GM19025 (cell line): ENCODE data around the gene PPP1R13B.
"Not testable (repeated sequence)": the region's sequence is repeated elsewhere in the genome, so short reads cannot be mapped to it uniquely, and the experiment has no call there.

Experiments
- ATAC-seq: cut with Tn5 transposase; IDR thresholded peaks from one replicate; pipeline ENCODE4 v1.9.1; 2021; ENCODE audit warnings: mild to moderate bottlenecking, low read depth, moderate library complexity; ENCODE audit not compliant: unreplicated experiment

PPP1R13B gene

GRCh38 chr14:103802356-103802755 is 45.0 kb downstream of the PPP1R13B start:
- ATAC-seq = no peak

DNA sequence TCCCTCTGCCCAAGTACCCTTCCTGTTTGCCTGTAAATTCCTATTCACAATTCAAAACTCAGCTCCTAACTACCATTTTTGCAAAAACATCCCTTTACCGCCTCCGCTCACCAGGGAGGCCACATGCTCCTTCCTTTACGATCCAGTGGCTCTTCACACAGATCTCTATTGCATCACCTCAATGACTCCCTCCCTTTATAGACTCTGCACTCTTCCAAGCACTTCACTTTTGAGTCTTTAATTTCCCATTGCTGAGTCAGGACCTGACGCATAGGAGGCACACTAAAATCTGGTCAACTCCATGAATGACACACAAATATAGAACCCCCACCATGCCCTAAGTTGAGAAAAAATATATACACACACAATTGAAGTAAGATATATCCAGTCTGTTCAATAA is 45.9 kb downstream of the PPP1R13B start:
- ATAC-seq = no peak

DNA sequence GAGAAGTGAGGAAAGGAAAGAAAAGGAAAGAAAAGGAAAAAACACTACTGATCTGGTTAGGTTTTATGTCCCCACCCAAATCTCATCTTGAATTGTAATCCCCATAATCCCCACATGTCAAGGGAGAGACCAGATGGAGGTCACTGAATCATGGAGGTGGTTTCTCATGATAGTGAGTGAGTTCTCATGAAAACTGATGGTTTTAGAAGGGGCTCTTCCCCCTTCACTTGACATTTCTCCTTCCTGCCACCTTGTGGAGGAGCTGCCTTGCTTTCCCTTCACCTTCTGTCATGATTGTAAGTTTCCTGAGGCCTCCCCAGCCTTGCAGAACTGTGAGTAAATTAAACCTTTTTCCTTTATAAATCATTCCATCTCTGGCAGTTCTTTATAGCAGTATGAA is 54.2 kb downstream of the PPP1R13B start:
- not testable (repeated sequence) for ATAC-seq

DNA sequence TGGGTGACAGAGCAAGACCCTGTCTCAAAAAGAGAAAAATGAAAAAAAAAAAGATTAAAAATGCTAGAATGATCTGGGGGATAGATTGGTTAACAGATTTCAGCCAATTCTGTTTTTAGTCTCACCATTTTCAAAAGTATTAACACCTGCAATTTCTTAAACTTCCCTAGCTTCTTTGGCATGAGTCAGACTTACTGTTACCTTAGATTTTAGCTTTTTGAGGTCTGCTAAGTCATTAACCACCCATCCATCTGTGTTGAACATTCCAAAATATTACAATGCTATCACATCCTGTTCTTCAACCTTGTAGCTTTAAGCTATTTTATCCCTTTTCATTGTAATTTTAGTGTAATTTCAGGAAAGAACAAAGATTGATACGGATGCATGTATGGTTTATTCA is 59.3 kb downstream of the PPP1R13B start:
- ATAC-seq = no peak

DNA sequence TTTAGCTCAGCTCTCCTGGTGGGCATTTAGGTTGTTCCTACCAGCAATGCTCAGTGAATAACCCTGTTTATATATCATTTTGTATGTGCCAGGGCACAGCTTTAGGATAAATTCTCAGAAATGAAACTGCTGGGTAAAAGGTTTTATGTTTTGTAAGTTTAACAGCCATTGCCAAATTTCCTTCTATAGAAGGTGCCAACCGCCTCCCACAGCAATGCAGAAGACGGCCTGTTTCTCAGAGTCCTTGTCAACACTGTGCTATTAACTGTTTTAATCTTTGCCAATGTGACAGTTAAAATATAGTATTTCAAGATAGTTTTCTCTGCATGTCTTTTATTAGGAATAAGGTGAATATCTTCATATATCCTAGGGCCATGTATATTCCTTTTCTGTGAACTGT is 65.0 kb downstream of the PPP1R13B start:
- no peak for ATAC-seq

- not testable (repeated sequence) for ATAC-seq
Measured at GRCh38 chr14:103776319-103776718, 71.1 kb downstream of the PPP1R13B start.

DNA sequence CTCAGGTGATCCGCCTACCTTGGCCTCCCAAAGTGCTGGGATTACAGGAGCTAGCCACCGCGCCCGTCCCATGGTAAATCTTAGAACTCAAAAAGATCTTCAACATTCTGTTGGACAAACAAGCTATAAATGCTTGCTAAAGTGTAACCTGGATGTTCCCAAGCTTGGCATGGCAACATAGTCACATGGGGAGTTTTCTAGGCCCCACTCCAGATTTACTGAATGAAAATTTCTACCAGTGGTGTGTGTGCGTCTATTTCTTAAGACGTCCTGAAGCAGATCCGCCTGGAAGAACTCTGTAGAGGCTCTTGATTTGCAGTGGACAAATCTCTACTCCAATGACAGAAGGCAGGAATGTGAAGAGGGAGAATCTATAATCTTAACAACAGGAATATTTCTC is 71.9 kb downstream of the PPP1R13B start:
- no peak for ATAC-seq

DNA sequence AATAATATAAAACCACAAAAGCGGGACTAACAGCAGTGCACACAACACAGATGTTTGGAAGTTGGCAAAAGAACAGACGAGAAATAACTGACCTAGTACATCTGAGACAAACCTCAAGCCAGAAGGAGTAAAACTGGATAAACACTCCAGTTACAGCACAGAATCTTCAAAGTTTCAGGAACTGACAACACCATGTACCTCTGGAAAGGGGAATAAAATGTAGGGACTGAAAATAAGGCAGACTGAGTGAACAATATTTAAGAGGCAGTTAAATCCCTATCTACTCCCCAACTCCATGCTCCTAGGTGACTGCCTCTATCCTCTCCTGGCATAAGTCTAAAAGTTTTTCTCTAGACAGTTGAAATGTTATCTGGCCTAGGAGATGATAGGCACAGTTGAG is 73.9 kb downstream of the PPP1R13B start:
- no peak for ATAC-seq

GRCh38 chr14:103772078-103772712 is 75.2 kb downstream of the PPP1R13B start:
- ATAC-seq = no peak

DNA sequence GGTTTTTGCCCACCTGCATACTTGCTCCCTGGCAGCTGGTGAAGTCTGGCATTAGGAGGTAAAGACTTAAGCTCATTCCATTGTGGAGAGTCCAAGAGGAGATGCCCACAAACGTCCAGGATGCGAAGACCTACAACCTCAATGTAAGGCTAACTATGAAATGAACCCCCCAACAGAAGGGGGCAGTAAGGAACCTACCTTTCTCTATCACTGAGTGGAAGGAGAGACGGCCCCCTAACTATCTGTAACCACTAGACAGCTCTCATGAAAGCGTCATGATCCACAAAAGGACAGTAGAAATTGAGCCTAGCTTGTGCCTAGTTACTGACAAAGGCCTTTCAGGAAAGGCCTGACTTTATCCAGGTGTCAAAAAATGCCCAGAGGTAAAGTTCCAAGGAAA is 76.5 kb downstream of the PPP1R13B start:
- ATAC-seq = no peak

DNA sequence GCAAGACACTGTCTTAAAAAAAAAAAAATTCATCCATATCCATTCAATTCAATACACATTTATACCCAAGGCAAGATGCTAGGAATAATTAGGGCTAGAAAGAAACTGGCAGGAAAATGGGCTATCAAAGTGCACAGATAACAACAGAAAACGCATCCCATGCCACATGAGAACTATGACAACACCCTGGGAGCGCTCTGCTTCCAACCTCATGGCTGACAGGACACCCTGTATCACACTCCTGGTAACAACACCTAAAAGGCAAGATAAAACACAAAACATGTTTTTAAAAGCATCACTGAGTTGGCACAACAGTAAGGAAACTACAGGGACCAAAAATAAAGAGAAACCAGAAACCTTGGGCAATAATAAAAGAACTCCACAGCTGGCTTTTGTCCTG is 76.9 kb downstream of the PPP1R13B start:
- no peak for ATAC-seq

GRCh38 chr14:103767336-103767894 is 80.0 kb downstream of the PPP1R13B start:
- ATAC-seq = no peak

DNA sequence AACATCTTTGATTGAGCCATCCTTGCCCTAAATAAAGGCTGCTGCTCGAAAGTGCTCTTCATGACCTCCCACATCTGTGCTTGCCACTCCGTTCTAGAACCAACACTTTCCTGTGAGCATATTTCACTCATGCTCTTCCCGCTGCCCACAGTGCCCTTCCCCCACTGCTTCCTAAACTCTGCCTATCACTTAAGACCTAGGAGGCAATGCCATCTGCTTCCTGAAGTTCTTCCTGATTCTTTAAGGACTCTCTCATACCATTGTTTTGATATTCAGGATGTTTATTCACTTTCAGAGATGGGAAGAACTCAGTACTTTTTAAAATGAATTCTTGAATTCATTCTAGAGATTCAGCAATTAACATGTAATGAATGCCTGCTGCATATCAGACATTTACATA is 81.8 kb downstream of the PPP1R13B start:
- no peak for ATAC-seq

- ATAC-seq = peak; percentile 83
Measured at GRCh38 chr14:103763730-103764488, 83.5 kb downstream of the PPP1R13B start.

DNA sequence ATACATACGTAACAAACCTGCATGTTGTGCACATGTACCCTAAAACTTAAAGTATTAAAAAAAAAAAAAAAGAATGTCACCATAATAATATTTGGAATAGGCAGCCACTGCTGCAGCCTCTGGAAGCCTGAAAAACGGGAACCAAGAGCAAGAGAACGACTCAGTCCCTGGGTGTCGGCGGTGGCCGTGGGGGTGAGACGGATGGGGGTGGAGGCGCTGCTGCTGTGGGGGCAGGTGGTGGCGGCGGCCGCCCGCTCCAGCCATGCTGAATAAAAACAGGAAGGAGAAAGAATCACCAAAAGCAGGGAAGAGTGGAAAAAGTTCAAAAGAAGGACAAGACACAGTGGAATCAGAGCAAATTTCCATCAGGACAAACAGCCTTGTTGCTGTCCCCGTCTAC is 84.8 kb downstream of the PPP1R13B start:
- no peak for ATAC-seq

GRCh38 chr14:103762036-103762435 is 85.3 kb downstream of the PPP1R13B start:
- ATAC-seq = no peak

- no peak for ATAC-seq
Measured at GRCh38 chr14:103758059-103758776, 89.2 kb downstream of the PPP1R13B start.

DNA sequence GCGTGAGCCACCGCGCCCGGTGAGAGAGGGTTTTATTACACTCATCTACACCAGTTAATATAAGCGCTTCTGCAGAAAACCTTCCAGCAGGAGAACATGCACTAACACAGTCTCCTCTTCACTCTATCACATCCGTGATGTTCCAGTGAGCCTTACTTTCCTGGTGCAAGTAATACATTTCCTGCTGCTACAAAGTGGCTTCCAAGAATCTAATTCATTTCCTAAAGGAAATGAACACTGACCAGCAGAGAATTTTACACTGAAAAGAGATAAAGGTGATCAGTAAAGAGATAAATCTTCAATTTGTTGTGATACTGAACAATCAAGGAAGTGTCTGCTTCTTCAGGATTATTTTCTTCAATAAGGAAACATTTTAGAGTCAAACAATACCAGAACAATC is 92.3 kb downstream of the PPP1R13B start:
- ATAC-seq = no peak

GRCh38 chr14:103753774-103754173 is 93.6 kb downstream of the PPP1R13B start:
- no peak for ATAC-seq

DNA sequence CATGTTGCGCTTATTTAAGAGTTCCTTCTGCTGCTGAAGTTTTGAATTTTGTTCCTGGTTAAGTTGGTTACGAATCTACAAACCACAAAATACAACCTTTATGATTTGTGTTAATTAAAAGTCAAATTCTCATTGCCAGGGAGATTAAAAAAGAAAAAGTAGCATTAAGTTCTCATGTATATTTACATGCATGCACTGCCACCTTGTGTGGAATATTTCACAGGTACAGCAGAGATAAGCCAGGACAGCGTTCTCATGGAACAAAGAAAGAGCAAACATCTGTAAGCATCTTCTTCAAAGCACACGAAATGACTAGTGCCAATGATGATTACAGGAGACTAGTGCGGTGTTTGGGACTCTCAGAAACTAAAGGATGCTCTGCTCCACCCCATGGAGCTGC is 97.5 kb downstream of the PPP1R13B start:
- no peak for ATAC-seq

- no peak for ATAC-seq
Measured at GRCh38 chr14:103749452-103749851, 97.9 kb downstream of the PPP1R13B start.
